Measurements from ENCODE around the gene GPR143.

Gene GPR143

DNA sequence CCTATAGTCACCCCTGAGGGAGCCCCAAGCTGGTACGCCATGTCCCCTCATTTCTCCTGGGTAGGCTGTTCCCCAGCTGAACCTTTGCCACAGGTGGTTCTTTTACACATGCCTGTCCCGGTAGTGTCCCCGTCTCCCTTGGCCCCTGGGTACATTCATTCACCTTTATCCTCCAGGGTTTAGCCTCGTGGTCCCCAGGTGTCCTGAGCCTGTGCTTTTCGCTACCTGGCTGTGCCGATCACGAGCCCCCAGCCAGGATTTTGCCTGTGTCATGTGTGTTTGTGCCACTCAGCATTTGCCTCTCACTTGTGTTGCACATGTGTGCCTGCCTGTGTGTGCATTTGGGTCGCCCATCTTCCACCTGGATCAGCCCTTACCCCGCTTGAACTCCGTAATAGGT, 57.6 kb downstream of the GPR143 start:
- no peak for DNase-seq (ENCODE audit: low spot score)

DNA sequence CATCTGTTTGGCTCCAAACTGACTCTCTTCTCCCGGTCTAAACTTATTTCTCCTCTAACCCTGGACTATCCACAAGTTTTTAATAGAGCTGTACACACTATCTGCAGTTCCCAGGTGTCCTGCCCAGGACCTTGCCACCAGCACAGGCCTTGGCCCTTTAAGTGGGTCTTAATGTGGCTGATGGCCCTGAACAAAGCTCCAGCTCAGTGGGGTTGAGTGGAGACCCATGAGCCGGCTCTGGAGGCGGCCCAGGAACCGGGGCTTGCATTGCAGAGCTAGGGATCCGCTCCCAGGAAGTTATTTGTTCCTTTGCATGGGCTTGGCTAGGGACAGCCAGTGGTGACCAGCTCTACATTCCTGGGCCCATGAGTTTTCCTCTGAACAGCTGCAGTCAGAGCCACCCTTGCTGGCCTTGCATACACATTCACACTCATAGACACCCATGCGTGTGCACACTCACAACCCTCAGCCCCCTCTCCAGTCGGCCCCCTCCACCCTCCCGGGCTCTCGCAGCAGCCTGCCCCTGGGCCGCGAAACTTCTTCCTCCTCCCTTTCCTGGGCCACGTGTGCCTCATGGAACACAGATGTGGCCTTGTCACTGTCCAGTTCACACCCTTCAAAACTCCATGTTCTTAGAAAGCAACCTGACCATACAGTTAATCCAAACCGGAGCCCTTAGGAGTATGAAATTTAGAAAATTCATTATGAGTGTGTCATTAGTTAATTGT, 58.2 kb downstream of the GPR143 start:
- DNase-seq (ENCODE audit: low spot score), result no peak

DNA sequence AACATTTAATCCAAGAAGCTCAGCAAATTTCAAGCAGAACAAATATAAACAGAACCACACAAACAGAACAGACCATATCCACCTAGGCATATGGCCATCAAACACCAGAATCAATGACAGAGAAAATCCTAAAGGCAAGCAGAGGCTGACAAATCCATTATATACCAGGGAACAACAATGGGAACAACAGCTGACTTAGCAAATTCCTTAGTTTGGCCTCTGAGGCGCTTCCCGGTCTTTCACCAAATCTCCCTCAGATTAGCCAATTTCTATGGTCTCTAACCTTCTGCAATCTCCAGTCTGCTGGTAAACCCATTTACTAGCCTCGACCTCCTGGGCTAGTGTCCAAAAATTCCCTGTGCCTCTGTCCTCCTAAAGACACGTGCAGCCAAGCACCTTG, 59.2 kb downstream of the GPR143 start:
- DNase-seq (ENCODE audit: low spot score), result no peak

DNA sequence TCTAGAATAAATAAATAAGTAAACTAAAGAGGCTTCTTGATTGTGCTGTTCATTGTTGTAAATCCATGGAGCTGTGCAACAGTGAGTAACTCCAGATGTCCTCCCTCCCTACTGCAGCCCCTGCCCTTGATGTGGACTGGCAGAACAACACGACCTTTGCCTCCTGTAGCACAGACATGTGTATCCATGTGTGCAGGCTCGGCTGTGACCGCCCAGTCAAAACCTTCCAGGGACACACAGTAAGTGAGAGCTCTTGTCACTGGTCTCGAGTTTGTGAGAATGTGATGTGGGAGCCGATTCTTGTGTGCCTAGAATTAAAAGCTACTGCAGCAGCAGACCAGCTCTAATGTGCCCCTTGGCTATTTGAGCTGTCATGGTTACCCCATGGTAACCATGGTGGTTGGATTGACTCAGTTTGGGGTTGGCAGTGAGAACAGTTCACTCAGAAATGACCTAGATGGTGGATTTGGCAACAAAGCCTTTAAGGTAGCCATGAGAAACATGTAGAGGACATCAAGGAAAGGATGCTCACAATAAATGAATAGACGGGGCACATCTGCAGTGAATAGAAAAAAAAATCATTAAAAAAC, 60.7 kb downstream of the GPR143 start:
- no peak for DNase-seq (ENCODE audit: low spot score)

DNA sequence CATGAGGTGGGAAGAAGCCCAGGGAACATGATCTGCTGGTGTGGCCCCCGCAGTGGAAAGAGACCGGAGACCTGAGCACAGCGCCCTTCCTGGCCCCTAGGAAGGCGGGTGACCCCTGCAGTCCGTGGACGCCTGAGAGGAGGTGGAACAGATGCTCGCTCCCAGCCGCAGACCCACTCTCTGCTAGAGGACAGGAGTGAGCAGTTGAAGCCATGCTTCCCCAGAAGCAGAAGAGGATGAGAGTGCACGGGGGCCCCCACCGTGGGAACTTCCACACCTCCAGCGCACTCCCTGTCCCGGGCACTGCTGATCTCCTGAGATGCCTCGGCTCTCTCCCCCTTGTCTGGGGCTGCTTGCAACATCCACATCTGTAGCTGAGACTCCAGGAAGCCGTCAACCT, 62.2 kb downstream of the GPR143 start:
- DNase-seq (ENCODE audit: low spot score), result no peak

DNA sequence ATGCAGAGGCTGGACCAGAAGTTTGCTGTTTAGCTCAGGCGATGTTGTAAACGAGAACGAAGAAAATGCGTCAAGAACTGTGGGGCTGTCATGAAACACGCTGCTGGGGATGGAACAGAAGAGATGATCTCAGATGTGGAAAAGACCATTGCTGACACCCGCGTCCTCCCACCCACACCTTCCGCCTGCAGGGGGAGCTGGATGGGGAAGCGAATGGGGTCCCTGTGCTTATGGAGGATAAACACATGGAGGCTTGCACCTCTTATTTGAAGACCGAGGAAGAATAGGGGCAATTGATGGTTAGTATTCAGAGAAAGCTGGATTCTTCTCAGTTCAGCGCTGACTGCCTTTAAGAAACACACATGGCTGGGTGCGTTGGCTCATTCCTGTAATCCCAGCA, 63.9 kb downstream of the GPR143 start:
- DNase-seq (ENCODE audit: low spot score), result no peak

DNA sequence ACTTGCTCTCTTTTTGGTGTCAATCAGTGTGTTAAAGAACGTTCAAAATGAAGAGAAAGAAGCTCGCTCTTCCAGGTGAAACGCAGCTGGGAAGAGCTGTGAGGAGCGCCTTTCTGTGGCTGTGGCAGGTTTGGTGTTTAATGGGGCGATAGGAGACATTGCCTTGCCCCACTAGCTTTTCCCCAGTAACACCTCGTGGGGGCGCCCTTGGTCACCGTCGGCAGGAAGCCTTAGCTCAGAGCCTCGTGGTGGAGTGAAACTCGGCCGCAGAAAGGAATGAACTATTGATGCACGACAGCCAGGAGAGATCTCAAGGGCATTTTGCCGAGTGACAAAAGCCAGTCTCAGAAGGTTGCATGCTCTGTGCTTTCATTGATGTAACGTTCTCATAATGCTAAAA, 65.1 kb downstream of the GPR143 start:
- DNase-seq (ENCODE audit: low spot score), result no peak

DNA sequence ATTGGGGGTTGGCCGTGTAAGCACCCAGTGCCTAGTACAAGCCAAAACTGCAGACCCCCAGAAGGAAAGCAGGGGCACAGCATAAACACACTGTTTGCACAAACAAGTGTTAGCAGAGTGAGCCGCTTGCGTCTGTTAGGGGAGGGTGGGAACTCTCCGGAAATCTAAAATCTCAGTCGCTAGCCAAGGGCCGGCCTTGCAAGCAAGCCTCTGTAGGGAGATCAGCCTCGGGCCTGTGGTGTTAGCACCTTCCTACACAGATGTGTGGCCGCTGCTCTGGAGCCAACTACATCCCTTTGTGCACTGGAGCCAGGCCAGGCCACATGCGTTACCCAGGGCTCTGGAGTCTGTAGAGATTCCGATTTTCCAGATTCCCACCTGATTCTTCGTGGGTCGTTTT, 67.1 kb downstream of the GPR143 start:
- no peak for DNase-seq (ENCODE audit: low spot score)

DNA sequence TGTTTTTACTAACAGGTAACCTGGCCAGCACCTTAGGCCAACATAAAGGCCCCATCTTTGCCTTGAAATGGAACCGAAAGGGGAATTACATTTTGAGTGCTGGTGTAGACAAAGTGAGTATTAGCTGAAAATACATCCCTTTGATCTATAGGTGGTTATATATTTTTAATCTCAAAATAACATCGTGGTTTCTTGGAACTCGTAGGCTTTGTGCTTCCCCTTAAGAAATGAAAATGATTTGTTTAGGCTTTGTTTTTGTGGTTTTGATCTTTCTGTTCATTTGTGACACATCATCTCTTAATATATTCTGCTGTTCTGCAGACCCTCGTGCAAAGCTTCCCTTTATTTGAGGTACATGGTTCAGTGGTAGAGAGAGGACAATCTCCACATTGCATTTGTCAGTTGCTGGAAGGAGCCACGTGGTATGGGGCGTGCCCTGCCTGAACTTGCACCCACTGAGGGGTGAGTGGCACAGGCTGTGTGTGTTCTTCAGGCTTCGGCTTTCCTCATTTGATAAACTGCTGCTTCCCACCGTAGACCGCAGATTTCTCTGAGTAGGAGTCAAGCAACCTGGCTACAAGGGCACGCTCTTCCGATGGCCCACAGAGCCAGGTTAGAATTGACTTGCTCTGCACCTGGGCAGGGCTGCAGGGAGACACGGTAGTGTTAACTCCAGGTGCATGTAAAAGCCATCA, 72.2 kb downstream of the GPR143 start:
- DNase-seq (ENCODE audit: low spot score), result no peak

DNA sequence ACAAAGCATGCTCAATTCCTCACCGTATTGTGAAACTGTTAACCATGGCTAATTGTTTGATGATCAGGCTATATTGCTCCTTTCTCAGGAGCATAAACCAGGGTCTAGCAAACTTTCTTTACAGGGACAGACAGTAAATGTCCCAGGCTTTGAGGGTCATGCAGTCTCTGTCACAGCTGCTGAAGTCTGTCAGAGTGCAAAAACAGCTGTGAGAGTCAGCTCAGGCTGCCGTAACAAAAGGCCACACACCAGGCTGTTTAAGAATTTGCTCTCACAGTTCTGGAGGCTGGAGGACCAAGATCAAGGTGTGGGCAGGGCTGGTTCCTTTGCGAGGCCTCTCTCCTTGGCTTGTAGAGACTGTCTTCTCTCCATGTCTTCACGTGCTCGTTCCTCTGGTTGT, 75.6 kb downstream of the GPR143 start:
- DNase-seq (ENCODE audit: low spot score), result no peak

DNA sequence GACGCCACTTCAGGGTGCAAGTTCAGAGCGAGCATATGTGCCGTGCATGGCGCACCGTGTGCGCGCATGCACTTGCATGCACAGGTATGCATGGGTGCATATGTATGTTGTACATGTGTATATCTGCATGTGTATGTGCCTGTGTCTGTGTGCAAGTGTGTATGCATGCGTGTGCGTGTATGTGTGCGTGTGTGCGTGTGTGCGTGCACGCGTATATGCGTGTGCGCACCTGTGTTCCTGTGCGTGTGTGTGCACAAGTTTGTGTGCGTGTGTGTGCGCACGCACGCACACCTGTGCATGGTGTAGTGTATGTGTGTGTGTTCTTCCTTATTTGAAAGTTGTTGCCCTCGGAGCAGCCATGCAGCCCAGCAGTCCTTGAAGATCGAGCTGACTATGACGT, 76.8 kb downstream of the GPR143 start:
- DNase-seq (ENCODE audit: low spot score), result no peak

DNA sequence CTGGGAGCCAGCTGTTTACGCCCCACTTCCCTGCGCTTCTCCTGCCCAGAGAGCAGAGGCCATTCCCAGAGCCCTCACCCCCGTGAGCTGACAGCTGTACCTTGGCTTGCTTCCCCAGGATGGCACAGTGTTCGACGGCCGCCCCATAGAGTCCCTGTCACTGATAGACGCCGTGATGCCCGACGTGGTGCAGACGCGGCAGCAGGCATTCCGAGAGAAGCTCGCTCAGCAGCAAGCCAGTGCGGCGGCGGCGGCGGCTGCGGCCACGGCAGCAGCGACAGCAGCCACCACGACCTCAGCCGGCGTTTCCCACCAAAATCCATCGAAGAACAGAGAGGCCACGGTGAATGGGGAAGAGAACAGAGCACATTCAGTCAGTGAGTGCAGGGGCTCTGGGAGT, 77.7 kb downstream of the GPR143 start:
- no peak for DNase-seq (ENCODE audit: low spot score)

DNA sequence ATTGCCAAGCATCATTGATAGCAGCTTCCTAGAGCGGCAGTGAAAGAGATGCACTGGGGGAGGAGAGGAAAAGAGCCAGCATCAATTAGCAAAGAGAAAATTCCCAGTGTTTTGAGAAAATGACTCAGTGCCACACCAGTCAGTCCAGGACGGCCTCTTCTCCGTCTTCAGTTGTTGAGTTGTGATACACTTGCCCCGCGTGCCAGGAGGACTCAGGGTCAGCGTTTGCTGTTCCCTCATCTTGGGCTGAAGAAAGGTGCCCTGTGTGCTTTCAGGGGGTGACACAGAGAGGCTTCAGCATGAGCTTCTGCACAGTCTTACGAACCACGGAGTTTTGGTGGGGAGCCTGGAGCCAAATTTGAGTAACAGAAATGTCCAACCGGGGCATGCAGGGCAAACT, 82.3 kb downstream of the GPR143 start:
- no peak for DNase-seq (ENCODE audit: low spot score)

DNA sequence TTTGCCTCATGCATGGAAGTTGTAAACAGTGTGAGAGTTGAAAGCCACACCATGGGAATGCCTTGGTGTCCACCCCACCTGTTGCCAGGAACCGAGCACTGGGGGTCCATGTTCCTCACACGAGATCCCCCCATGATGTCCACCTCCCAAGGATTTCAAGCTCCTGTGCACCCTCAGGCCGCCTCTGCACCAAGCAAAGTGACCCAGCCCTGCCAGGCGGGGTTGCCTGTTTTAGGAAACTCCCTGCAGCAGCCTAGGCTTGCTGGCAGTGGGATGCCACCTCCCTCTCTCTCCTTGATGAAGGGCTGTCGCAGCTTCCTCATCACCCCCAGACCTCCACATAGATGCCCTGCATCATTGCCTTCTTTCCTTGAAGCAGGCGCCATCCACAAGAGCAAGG, 82.8 kb downstream of the GPR143 start:
- no peak for DNase-seq (ENCODE audit: low spot score)

DNA sequence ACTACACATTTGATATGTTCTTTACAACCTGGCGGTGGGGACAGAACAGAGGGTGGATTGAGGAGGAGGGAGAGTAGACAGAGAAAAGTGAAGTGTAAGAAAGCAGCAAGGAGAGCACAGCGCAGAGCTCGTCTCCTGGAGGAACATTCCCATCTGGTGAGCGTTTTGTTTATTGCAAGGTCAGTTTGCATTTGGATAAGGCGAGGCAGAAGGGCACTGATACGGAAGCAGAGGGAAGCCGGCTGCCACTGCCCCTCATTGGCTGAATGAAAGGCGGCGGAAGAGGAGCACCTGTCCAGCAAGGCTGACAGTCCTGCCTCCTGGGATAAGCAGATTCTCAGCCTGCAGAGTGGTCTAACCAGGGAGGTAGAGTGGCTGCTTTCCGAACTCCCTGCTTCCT, 83.2 kb downstream of the GPR143 start:
- DNase-seq (ENCODE audit: low spot score), result no peak

DNA sequence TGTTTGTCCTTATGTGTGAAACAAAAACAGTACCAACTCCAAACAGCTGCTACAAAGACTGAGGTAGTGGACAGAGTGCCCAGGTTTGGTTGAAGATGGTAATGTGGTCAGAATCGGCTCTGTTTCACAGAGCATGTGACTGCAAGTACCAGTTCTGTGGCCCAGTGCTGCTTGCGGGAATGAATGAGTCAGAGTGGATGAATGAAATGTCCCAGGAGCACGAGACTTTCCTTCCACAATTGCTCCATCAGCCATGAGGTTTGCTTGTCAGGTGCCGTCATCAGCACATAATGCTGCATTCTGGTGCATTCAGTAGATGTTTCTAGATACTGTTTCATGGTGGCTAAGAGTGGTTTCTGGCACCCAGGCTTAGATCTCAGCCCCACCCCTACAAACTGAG, 84.2 kb downstream of the GPR143 start:
- no peak for DNase-seq (ENCODE audit: low spot score)

DNA sequence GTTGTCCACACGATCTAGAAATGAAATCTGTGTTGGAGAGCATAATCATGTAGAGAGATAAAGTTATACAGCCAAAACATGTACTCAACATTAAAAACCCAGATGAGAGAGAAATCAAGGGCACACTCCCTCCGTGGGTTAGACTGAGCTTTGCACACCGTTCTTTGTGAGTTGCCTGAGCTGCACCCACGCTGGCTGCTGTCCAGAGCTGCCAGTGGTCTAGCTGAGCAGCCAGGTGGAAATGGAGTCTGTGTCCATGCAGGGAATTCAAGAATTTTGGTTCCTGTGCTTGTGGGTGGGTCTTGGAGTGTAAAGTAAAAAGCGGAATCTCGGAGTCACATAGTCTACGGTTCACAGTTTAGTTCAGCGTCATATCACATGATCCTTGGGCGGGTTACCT, 84.6 kb downstream of the GPR143 start:
- DNase-seq (ENCODE audit: low spot score), result no peak

DNA sequence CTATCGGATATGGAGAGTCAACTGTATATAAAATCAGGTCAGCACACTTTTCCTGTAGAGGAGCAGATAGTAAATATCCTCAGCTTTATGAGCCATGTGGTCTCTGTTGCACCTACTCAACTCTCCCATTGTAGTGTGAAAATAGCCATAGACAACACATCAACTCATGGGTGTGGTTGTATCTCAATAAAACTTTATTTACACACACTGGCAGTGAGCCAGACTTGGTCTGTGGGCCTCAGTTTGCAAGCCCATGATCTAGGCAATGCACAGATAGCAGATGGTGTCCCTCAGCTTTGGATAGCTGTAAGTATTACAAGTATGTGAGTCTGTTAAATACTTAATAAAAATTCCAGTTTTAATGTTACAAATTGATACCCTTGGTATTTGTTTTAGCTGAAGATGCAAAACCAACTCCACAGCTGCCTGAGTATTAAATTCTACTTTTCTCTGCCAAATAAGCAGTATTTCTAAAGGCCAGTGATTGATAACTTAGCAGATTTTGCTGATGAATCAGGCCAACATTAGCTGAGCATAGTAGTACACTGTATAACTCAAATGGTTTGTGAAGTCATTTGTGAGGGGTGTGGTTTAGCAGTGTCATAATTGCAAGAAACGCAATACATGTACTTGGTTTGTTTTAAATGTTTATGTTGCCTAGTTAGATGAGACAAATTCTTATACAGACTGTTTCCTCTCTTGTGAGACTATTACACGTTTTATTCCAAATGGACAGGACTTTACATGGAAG, 87.3 kb downstream of the GPR143 start:
- no peak for DNase-seq (ENCODE audit: low spot score)

DNA sequence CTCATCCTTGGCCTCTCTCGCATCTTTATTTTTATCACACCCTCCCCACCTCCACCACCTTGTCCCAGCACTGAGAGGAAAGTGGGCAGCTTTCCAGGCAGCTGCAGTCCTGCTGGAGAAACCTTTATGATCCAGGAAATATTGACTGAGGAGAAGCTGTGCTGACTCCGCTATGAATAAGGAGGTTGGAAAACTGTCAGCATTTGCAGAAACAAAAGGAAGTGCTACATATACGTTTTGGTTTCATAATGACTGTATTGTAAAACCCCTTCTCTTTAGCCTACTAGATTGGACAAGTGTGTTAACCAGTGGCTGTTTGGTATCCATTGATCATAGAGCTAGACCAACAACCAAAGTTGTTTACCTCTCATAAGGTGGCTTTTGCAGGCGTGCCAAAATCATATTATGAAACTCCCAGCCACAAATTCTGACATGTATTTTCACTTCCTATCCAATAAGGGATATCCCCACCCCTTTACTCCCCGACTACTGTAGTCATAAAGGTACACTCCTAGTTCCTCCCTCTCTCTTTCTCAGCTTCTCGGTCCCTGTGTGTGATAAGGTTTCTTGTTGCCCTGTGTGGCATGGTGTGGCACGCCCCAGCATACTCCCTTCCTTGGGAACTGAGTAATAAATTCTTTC, 88.4 kb downstream of the GPR143 start:
- DNase-seq (ENCODE audit: low spot score), result peak; percentile 23

DNA sequence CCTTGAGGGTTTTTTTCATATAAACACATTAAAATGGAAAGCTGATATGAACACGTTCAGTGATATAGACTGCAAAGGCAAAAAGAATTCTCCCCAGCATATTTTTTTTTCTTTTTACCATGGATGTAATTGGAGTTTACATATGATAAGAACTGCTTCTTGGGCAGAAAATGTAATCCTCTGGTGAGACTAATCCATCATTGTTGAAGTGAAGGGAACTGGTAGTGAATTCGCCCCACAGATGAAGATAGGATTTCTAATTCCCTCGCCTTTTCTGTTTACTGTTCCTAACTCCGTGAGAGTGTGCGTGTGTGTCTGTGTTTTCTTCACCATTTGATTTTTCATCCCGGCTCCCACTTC, 88.9 kb downstream of the GPR143 start:
- no peak for DNase-seq (ENCODE audit: low spot score)

DNA sequence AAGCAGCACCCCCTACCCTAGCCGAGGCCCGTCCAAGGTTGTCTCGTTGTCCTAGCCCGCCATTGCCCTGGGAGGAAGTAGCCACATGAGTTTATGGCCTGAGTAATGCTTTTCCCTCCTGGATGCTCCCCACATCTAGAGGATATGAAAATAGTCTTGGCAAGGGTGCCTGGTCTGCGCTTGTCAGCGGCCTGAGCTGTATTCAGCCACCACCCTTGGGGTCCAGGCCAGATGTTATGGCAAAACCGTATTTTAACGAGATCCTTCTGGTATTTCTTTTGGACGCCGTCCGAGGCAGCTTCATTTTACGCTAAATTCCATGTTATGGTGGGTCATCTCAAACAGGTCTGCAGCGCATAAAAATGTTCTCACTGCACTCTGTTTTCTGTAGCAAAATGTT, 89.3 kb downstream of the GPR143 start:
- DNase-seq (ENCODE audit: low spot score), result no peak

All from kidney capillary endothelial cell (primary cell).